ENCODE data around the gene UST.
"Not testable (repeated sequence)": the region's sequence is repeated elsewhere in the genome, so short reads cannot be mapped to it uniquely, and the experiment has no call there.

Gene UST

DNA sequence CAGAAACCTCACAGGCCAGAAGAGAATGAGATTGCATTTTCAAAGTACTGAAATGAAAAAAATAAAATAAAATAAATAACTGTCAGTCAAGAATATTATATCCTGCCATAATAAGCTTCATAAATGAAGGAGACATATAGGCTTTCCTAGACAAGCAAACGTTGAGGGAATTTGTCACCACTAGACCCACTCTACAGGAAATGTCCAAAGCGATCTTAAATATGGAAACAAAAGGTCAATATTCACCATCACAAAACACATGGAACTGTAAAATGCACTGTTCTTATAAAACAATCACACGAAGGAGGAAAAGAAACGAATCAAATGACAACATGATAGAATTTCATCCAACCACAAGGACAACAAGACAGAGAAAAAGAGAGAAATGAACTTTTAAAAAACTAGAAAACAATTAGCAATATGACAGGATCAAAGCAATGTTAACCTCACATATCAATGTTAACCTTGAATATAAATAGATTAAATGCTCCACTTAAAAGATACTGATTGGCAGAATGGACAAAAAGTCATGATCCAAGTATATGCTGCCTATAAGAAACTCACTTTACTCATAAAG is 352.0 kb downstream of the UST start:
- DNase-seq = no peak

DNA sequence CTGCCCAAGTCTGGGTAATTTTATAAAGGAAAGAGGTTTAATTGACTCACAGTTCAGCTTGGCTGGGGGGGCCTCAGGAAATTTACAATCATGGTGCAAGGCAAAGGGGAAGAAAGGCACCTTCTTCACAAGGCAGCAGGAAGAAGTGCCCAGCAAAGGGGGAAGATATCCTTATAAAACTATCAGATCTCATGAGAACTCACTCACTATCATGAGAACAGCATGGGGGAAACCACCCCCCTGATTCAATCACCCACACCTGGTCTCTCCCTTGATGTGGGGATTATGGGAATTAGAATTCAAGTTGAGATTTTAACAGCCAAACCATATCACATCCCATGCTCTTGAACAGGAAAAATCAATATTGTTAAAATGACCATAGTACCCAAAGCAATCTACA is 355.5 kb downstream of the UST start:
- DNase-seq = no peak

DNA sequence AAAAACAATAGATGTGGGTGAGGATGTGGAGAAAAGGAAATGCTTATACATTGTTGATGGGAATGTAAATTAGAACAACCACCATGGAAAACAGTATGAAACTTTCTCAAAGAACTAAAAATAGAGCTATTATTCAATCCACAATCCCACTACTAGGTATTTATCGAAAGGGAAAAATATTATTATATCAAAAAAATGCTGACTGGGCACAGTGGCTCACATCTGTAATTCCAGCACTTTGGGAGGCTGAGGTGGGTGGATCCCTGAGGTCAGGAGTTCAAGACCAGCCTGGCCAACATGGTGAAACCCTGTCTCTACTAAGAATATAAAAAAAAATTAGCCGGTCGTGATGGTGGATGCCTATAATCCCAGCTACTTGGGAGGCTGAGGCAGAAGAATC is 357.1 kb downstream of the UST start:
- DNase-seq = not testable (repeated sequence)

DNA sequence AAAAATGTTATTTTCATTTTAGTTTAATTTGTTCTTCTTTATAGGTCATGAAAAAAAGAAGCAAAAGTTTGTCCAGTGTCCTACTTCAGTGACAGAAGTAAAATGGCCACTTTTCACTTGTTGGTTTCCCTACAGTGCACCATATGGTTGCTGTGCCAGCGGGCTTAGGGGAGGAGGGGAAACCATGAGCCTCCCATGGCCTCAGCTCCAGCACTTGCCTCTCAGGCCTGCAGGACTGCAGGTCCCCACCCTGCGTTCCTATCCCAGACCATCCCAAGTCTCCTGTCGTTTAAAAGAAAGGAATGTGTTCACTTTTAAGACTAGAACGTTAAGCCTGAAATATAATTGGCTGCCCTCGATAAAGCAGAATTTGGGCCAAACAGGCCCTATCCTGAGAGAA is 360.7 kb downstream of the UST start:
- no peak for DNase-seq

DNA sequence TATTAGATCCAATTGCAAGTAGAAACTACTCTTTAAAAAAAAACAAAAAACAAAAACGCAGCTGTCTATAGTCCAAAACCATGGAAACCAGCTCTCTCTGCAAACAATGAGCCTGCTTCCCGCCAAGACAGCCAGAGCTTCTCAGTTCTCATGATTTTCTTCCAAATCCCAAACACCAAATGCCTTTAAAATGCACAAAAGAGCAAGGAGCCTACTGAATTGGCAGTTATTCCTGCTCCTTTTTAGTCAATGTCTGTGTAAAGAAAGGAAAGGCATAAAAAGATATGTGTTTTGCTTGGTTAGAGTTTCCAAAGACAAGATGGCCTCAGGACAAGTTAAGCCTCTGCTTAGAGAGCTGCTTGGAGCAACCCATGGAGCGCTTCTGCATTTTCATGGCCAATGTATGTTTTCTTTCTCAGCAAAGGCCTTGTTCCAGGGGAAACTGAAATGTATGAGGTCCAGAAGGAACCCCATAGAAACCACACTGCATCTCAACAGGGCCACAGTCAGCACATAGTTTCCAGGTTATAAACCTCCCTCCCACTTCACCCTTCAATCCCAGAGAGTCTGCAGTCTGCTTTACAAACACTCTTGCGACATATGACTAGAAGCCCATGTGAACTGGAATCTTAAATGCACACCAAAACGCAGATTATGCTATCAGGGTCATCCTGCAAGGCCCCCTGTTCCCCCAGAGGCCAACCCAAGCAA is 361.4 kb downstream of the UST start:
- no peak for DNase-seq

DNA sequence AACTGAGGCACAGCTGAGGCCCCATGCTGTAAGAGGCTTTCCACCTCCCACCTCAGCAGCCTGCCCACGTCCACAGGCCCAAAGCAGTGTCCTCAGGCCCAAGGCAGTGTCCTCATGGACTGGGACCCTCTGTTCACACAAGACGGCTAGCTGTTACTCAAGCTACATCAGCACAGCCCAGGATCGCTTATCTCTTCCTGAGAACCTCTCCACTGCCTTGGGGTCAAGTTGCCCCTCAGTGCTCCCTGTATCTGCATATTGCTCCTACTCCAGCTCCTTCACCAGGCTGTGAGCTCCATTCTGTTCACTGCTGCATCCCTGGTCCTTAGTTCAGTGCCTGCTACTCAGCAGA is 361.9 kb downstream of the UST start:
- no peak for DNase-seq

DNA sequence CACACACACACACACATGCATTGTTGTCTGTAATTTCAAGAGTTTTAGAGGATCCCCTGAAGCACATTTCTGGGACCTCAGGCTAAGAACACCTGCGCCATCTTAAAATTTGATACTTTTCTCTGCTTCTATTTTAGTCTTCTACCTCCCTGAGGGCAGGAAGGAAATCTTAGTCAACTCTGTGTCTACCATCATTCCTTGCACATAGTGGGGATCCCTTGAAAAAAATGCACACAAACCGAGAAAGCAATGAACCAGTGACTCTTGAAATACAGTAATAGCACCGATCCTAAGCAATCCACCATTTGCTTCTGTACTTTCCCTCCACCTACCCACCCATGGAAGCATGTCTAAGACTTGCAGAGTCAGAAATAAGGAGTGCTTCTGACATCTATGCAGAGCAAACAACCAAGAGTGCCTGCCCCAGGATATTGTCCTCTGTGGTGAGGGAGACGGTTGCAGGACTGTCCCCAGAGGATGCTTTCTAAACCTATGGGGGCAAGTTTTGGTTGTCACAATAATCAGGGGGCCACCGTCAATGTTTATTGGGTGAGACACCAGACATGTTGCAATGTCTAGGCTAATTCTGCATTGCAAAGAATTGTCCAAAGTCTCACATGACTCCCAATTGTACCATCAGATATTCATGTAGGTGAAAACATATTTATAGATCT is 362.7 kb downstream of the UST start:
- DNase-seq = no peak

DNA sequence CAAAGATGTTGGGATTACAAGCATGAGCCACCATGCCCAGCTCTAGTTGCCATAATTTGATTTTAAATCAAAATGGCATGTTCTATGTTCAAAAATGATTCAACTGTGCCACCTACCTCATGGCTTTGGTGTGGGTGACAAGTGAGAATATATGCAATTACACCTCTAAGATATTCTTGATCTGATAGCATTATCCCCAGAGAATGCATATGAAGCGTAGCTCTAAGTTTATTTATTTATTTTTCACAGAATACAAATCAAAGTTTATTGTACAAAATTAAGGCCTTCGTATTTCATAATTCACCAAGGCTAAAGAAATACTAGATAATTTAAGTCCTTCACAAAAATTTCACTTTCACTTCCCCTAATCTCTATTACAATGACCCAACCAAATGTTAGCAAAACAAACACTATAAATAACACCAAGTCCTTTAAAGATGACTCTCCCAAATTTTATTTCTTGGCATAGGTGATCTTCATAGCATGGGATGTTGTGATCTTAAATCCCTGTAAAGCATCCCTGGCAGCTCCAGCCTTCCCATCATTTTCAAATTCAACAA is 364.8 kb downstream of the UST start:
- no peak for DNase-seq

DNA sequence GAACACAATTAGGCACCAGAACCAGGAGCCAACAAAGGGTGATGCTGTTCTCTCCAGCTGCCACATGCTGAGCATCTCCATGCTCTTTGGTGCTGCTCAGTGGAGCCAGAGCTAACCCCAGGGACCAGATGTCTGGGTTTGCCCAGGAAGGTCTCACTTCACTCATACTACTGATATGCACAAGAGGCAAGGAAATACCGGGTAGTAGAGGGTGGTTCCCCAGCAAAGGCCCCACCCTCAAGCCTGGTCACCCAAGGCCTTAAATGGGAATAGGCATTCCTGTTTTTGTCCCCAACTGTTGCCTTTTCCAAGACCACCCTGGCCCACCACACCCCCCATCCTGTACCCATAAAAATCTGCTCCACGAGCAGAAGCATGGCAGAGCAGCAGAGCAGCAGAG is 366.1 kb downstream of the UST start:
- DNase-seq = no peak

DNA sequence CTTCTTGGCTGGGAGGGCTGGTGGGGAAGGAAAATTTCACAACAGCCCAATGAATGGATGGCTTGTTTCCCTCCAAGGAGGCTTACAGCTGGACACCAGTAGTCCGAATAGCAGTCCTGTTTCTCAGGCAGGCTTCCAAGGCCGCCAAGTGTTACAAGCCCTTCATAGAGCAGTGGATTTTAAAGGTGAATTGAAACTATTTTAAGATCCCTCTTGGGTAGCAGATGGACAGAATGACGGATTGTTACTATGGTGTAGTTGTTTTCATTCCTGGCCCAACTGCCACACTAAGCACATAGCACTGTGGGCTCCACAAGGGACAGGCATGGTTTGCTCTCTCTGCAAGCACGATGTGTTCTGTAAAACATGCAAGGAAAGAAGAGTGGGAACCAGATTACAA is 367.3 kb downstream of the UST start:
- no peak for DNase-seq

DNA sequence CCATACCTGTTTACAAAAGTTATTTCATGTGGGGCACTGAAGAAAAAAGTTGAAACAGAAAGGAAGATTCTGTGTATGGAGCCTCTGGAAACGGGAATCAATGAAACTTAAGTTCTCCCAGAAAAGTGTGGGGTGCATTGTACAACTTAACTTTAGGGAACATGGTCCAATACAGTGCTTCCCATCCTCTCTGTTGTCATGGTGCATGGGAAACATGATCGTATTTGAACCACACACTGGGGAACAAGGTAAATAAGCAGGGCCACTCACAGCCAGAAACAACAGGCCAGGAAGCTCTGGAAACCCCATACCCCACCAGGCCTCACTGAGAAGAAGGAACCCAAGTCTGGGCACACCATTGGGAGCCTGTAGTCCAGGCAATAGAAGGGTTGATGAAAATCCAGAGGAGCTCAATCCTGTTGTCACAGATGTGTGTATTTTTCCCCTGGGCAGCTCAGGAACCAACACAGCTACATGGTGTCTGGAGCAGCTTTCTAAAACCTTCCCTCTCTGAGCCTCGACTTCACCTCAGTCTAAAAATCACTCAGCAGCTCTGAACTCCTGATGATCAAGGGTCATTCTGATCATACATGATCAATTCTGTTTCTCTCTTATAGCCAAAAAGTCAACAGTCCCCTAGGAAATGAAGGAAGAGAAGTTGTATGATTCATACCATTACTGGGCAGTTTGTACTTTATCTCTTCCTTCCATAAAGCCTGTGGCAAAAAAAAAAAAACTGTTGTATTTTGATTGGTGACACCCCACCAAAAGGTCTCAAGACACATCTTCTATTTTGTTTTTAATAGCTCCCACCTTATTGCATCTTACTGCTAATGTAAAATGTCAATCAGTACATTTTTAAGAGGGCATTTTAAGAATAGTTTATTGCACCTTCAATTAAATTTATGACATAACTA is 372.2 kb downstream of the UST start:
- no peak for DNase-seq

DNA sequence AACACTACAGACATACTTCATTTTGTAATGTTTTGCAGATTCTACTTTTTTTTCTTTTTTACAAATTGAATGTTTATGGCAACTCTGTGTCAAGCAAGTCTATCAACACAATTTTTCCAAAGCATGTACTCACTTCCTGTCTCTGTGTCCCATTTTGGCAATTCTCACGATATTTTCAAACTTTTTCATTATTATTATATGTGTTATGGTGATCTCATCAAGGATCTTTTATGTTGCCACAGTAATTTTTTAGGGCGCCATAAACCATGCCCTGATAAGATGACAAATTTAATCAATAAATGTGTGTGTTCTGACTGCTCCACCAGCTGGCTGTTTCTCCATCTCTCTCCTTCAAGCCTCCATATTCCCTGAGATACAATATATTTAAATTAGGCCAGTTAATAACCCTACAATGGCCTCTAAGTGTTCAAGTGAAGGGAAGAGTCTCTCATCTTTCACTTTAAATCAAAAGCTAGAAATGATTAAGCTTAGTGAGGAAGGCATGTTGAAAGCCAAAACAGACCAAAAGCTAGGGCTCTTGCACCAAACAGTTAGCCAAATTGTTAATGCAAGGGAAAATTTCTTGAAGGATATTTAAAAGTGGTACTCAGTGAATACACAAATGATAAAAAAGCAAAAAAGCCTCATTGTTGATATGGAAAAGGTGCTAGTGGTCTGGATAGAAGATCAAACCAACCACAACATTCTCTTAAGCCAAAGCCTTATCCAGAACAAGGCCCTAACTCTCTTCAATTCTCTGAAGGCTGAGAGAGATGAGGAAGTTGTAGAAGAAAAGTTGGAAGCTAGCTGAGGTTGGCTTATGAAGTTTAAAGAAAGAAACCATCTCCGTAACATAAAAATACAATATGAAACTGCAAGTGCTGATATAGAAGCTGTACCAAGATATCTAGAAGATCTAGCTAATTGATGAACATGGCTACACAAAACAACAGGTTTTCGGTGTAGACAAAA is 376.3 kb downstream of the UST start:
- DNase-seq = no peak

DNA sequence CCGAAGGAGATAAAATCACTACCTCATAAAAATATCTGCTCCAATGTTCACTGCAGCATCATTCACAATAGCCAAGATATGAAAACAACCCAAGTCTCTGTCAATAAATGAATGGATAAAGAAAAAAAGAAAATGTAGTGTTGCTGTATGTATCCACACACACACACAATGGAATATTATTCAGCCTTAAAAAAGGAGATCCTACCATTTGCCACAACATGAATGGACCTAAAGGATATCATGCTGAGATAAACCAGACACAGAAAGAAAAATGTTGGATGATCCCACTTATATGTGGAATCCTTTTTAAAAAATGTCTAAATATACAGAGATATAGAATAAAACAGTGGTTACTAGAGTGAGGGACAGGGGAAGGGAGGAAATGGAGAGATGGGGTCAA is 378.5 kb downstream of the UST start:
- no peak for DNase-seq

All from activated effector memory CD4-positive, alpha-beta T cell treated with anti-CD3 and anti-CD28 coated beads, Interleukin-2, amount 50 U/mL, for 16 hours (primary cell).